Skeletal muscle tissue (tissue), 4 donors: ENCODE measurements around the gene HLA-DMB. TPM values are rescaled to one million over a fixed set of nuclear protein-coding genes. Genes with fewer than 3 reads are reported as not detected.

ENCODE experiments used
- H3K27ac ChIP-seq: one replicate; pipeline ENCODE4 v1.7.0; 2013; ENCODE audit warnings: mild to moderate bottlenecking, low read depth, low read length, inconsistent platforms
- H3K27me3 ChIP-seq, 3 donors: one replicate each; pipeline ENCODE4 v1.7.0; 2013; ENCODE audit warnings: low read length in 3 of 3; ENCODE audit not compliant: control insufficient read depth in 3 of 3, insufficient read depth in 3 of 3
- H3K36me3 ChIP-seq, 3 donors: one replicate each; pipeline ENCODE4 v1.7.0; 2013; ENCODE audit warnings: low read length in 3 of 3; ENCODE audit not compliant: control insufficient read depth in 3 of 3, insufficient read depth in 3 of 3
- H3K4me1 ChIP-seq, 3 donors: one replicate each; pipeline ENCODE4 v1.7.0; 2013; ENCODE audit warnings: low read length in 3 of 3, mild to moderate bottlenecking in 3 of 3; ENCODE audit not compliant: control insufficient read depth in 3 of 3, insufficient read depth in 3 of 3
- H3K4me3 ChIP-seq, 3 donors: one replicate each; pipeline ENCODE4 v1.7.0; 2013; ENCODE audit warnings: low read length in 3 of 3
- H3K9ac ChIP-seq, 3 donors: one replicate each; pipeline ENCODE4 v1.7.0; 2013; ENCODE audit warnings: low read length in 3 of 3, mild to moderate bottlenecking in 3 of 3, moderate library complexity in 2 of 3, low read depth in 1 of 3
- H3K9me3 ChIP-seq, 3 donors: one replicate each; pipeline ENCODE4 v1.7.0; 2013; ENCODE audit warnings: low read length in 3 of 3; ENCODE audit not compliant: control insufficient read depth in 3 of 3
- total RNA-seq: library from RNA; depleted of rRNA; stranded (reverse); fragments of >200 nt; gene quantifications from one replicate; pipeline ENCODE4 v1.2.3, GENCODE V29; 2014
- donor health status: Osteomylitis.

Gene HLA-DMB
- total RNA-seq, 1 donor from 2014 or later = 6.3 TPM

- no peaks in the 10 kb centered on the region for H3K27me3 ChIP-seq
- peaks cover 39 to 54% (median 52%) of the 10 kb centered on the region in 3 donors for H3K36me3 ChIP-seq
- peak overlapping the region; percentile 83 to 93 (median 93) for H3K9ac ChIP-seq
- H3K27ac ChIP-seq = peak overlapping the region; percentile 100
- peak overlapping the region; percentile 86 to 98 (median 87) for H3K4me3 ChIP-seq
- H3K4me1 ChIP-seq = peaks cover 23 to 41% (median 38%) of the 10 kb centered on the region in 3 donors
- H3K9me3 ChIP-seq = no peaks in the 10 kb centered on the region
Observed at GRCh38 chr6:32972353-32973143, 31.7 kb upstream of the HLA-DMB start.

- Histone ChIP-seq H3K27me3 (no peaks in the 10 kb centered on the region), H3K9me3 (no peaks in the 10 kb centered on the region), H3K27ac (peak overlapping the region; percentile 100), H3K9ac (peak overlapping the region; percentile 99 to 100 (median 100)), H3K4me3 (peak overlapping the region; percentile 86 to 100 (median 98)), H3K36me3 (peaks cover 32 to 47% (median 44%) of the 10 kb centered on the region in 3 donors), H3K4me1 (peaks cover 27 to 41% (median 39%) of the 10 kb centered on the region in 3 donors)
Observed at GRCh38 chr6:32971581-32972352, 30.9 kb upstream of the HLA-DMB start.

GRCh38 chr6:32971242-32971580 is 30.4 kb upstream of the HLA-DMB start:
- peaks cover 29 to 41% (median 39%) of the 10 kb centered on the region in 3 donors for H3K4me1 ChIP-seq
- peak overlapping the region; percentile 100 for H3K27ac ChIP-seq
- H3K36me3 ChIP-seq = peaks cover 26 to 41% (median 39%) of the 10 kb centered on the region in 3 donors
- H3K9ac ChIP-seq = peak overlapping the region; percentile 99 to 100 (median 100)
- H3K27me3 ChIP-seq = no peaks in the 10 kb centered on the region
- no peaks in the 10 kb centered on the region for H3K9me3 ChIP-seq
- peak overlapping the region; percentile 82 to 100 (median 98) for H3K4me3 ChIP-seq

GRCh38 chr6:32970413-32971241 is 29.8 kb upstream of the HLA-DMB start:
- no peaks in the 10 kb centered on the region for H3K27me3 ChIP-seq
- H3K4me3 ChIP-seq = peak overlapping the region; percentile 82 to 100 (median 98)
- peaks cover 34 to 42% (median 37%) of the 10 kb centered on the region in 3 donors for H3K4me1 ChIP-seq
- peaks cover 20 to 36% (median 33%) of the 10 kb centered on the region in 3 donors for H3K36me3 ChIP-seq
- no peaks in the 10 kb centered on the region for H3K9me3 ChIP-seq
- H3K9ac ChIP-seq = peak overlapping the region; percentile 99 to 100 (median 100)
- peak overlapping the region; percentile 100 for H3K27ac ChIP-seq

- Histone ChIP-seq H3K36me3 (peaks cover 14 to 31% (median 27%) of the 10 kb centered on the region in 3 donors), H3K9ac (peak overlapping the region; percentile 97 to 100 (median 100)), H3K4me1 (peaks cover 28 to 37% (median 30%) of the 10 kb centered on the region in 3 donors), H3K27ac (peak overlapping the region; percentile 100), H3K27me3 (no peaks in the 10 kb centered on the region), H3K9me3 (no peaks in the 10 kb centered on the region), H3K4me3 (peak overlapping the region; percentile 82 to 97 (median 97))
Observed at GRCh38 chr6:32969685-32970412, 29.0 kb upstream of the HLA-DMB start.

- peaks cover 8 to 23% (median 20%) of the 10 kb centered on the region in 3 donors for H3K36me3 ChIP-seq
- peaks cover 21 to 29% (median 22%) of the 10 kb centered on the region in 3 donors for H3K4me1 ChIP-seq
- H3K4me3 ChIP-seq = peak overlapping the region; percentile 82 to 97 (median 97)
- H3K9ac ChIP-seq = peak overlapping the region; percentile 97 to 100 (median 100)
- peak overlapping the region; percentile 100 for H3K27ac ChIP-seq
- H3K27me3 ChIP-seq = no peaks in the 10 kb centered on the region
- no peaks in the 10 kb centered on the region for H3K9me3 ChIP-seq
Observed at GRCh38 chr6:32968867-32969684, 28.2 kb upstream of the HLA-DMB start.

- peaks cover 8 to 20% (median 12%) of the 10 kb centered on the region in 3 donors for H3K36me3 ChIP-seq
- no peaks in the 10 kb centered on the region for H3K27me3 ChIP-seq
- peak within 1 kb of the TSS; percentile 82 to 97 (median 97) for H3K4me3 ChIP-seq
- H3K9ac ChIP-seq = peak within 1 kb of the TSS; percentile 97 to 100 (median 100)
- peaks cover 19 to 28% (median 21%) of the 10 kb centered on the region in 3 donors for H3K4me1 ChIP-seq
- peak within 1 kb of the TSS; percentile 100 for H3K27ac ChIP-seq
- H3K9me3 ChIP-seq = no peaks in the 10 kb centered on the region
Observed at GRCh38 chr6:32968093-32968866, 27.5 kb upstream of the HLA-DMB start, which contains the start of gene BRD2. Gene BRD2 (plus strand): TSS chr6:32968594. CDS start chr6:32972899, 4,305 bp downstream.
